HG03175 (cell line): ENCODE data around the gene ENGASE.
"Not testable (repeated sequence)": the region's sequence is repeated elsewhere in the genome, so short reads cannot be mapped to it uniquely, and the experiment has no call there.

Source experiments
- ATAC-seq: cut with Tn5 transposase; IDR thresholded peaks from one replicate; pipeline ENCODE4 v1.9.1; 2021; ENCODE audit warnings: mild to moderate bottlenecking, moderate library complexity; ENCODE audit not compliant: unreplicated experiment

Gene ENGASE, protein sequence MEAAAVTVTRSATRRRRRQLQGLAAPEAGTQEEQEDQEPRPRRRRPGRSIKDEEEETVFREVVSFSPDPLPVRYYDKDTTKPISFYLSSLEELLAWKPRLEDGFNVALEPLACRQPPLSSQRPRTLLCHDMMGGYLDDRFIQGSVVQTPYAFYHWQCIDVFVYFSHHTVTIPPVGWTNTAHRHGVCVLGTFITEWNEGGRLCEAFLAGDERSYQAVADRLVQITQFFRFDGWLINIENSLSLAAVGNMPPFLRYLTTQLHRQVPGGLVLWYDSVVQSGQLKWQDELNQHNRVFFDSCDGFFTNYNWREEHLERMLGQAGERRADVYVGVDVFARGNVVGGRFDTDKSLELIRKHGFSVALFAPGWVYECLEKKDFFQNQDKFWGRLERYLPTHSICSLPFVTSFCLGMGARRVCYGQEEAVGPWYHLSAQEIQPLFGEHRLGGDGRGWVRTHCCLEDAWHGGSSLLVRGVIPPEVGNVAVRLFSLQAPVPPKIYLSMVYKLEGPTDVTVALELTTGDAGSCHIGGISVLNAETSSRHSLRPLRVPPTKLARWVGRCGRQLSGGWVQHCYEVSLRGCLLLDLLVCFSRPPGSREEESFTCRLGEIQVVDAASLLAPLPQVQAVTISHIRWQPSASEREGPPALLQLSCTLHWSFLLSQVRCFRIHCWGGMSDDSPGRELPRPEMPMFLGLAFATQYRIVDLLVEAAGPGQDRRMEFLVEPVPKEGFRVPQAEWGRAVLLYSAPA

DNA sequence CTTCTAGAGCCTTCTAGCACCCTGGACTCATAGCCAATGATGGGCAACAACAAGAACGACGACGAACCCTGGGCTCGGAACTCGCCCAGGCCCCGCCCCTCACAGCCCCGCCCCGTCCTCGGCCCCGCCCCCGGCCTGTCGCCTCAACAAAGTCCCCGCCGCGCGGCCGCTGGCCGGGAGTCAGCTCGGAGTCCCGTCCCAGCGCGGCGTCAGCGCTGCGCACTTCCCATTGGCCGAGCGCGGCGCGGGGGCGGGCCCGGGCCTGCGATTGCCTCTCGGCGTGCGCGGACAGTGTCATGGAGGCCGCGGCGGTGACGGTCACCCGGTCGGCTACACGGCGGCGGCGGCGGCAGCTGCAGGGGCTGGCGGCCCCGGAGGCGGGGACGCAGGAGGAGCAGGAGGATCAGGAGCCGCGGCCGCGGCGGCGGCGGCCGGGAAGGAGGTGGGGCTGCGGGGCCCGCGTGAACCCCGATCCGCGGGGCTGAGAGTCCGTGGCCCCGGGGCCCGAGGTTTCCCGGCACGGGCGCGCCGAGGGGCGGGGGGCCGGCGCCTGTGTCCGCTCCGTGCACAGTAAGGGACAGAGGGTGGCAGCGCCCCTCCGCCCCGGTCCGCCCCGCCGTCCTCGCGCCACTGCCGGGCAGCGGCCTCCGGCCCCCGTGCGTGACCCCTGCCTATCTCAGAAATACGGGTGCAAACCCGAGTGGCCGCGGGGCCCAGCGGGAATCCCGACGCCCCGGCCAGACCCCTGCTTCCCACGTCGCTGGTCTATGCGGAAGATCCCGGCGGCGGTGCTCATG lies at the start of gene ENGASE:
Gene ENGASE, plus strand, starts transcription at position 176 of the 797 bp plus-strand sequence. Its CDS starts 121 bp downstream, at position 297.
- peak; percentile 90 for ATAC-seq

DNA sequence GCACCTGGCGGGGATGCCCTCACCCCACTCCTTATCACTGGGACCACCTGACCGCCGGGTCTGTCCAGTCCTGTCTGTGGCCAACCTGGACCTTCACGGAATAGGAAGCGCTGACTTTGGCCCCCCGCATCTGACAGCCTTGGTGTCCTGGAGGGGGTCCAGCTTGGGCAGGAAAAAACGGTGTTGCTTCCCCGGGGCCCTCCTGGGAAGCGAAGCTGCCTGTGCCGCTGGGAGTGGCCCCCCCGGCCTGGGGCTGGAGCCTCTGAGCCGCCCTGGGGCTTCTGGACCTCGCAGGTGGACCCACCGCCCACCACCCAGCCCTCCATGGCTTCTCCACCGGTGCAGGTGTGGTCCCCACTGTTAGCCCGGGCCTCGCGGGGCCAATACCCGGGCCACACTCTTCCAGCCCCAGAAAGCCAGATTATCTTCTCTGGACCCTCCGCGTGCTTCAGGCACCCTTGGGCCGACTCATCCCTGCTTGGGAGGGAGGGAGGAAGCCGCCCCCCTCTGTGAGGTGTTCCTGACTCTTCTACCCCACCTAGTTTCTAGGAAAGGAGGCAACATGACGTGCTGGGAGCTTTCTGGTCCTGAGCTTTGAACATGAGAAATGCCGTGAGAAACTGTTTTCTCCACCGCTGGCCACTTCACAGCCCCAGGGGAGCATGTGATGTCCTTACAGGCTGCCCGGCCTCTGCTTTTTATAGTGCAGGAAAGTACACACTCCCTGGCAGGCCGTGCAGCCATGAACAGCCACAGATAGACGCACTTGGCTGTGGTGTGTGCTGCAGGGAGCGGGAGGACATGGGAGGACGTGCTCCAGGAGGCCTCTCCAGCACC lies 49.5 kb upstream of the ENGASE start:
- ATAC-seq = no peak

DNA sequence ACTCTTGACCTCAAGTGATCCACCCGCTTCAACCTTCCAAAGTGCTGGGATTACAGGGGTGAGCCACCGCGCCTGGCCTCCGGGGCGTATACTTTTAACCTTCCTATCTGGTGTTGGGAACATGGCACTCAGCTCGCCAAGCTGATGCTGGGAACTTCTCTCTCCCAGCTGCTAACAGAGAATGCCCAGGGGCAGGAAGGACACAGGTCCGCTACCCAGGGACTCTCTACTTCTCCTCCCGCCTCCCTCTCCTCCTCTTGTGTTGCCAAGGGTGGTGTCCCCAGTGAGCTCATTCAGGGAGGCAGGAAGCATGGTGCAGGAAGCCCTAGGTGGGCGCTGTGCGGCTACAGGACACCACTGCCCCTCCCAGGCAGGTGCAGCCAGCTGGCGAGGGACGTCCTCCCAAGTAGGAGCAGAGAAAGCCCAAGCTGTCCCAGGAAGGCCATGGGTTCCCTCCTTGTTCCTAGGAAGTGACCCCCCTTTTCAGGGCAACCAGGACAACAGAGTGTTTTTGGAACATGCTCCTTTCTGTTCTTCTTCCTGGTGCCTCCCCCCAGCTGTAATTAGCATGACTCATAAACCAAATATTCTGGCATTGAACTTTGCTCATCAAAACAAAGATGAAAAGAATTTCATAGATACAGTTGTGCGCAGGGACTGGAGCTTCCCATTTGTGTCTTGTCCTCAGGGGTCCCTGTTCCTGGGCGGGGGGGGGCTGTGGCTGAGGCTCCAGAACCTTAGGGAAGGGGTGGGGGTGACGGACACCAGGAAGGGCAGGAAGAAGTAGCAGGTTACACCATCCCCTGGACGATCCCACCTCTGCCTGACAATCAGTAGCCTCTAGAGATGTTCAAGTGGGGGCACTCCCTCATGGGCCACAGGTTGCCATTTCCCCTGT lies 48.0 kb upstream of the ENGASE start:
- no peak for ATAC-seq

DNA sequence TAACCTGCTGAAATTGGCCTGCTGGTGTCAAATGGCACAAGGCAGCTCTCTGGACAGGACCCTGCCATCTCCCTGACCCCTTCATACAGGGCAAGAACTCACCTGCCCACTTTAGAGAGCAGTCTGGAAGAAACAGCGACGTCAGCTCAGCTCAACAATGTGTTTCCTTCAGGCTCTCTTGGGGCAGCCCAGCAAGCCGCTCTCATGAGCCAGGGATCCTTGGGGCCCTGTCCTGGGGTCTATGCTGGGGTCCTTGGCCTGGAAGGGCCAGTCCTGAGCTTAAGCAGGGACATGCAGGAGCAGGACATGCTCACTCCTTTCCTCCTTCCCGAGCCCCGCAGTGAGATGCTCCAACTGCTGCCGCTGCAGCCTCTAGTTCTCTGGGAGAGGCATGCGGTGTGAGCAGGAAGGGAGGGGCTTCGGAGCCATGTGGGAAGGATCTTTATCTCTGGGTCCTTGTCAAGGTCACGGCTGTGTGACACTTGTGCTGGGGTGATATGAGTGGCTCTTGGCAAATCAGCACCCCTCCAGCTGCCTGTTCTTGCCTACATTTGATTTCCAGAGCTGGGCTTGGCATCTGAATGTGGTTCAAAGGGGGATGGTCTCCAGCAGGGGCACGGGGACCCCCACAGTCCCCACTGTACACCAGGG lies 47.2 kb upstream of the ENGASE start:
- ATAC-seq = no peak

DNA sequence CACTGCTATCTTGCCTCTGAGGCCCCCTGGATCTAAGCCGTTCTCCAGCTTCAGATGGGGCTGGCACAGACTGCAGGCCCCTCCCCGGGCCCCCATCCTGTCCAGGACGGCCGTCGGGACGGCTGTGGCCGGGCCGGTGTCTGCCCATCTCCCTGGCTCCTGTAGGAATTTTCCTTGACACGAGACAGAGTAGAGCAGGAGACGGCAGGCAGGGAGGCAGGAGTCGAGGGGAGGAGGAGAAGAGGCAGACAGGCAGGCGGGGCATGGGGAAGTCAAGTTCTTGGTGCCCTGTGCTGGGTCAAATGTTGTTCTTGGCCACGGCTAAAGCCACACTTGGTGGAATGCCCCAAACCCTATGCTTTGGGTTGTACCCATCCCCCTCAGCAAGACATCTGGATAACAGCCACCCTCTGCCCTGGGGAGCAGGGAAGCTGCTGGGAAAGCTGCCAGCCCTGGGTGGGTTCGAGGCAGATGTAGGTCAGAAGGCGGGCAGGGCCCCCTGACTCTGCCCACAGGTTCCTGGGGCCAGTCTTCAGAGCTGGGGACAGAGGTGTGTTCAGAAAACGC lies 46.6 kb upstream of the ENGASE start:
- no peak for ATAC-seq

DNA sequence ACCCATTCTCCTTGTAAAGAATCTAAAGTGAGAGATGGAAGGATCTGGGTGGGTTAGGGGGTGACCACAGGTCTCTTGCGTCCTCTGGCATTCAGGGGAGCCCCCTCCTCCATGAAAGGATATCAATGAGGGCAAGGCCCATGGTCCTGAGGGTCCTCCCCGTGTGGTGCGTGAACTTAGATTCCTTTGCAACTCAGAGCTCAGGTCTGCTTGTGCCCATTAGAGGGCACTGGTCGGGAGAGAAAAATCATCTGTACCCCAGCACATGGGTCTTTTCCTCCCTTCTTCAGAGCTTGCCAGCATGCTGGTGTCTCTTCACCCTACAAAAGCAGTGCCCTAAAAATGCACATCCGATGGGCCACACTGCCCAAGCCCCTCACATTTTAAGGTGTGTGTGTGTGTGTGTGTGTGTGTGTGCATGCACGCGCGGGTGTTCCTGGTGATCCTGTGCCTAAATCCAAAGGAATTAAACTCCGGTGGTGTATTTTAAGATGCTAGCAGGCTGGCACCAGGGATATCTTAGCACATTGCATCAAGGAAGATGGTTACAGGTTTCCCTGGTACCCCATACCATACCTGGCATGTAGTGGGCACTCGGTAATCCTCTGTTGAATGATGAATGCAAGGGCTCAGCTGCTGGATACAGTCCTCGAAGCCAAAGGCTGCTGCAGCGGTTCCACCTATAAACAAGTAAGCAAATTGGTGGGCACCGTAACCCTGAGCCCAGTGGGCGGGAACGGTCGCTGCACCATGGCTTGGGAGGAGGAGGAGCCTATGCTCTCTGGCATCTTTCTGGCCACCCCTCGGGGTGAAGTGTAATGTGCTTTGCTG lies 45.9 kb upstream of the ENGASE start:
- ATAC-seq = no peak

DNA sequence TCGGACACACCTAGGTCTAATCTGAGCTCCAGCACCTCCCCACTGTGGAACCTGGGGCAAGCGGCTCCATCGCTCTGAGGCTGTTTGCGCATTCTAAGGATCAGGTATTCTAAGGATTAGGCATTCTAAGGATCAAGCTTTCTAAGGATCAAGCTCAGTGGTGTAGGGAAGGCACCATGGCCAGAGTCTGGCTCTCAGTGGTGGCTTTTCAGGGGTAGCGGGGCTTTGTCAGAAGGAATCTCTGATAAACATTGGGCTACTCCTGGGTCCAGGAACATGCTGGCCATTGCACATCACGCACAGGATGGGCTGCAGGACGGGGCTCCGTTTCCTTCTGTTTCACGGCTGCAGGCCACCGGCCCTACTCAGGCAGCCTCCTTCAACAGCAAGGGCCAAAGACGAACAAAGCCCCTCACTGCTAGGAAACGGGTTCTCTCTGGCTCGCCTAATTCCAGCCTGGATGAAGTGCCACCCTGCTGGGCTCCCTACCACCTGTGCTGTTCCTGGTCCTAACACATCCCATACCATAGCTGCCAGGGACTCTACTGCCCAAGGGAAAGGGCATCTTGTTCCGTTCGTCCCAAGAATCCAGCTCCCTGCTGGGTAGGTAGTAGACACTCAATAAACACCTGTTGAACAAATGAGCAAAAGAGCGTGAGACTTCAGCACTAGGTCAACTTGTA lies 45.2 kb upstream of the ENGASE start:
- ATAC-seq = no peak

DNA sequence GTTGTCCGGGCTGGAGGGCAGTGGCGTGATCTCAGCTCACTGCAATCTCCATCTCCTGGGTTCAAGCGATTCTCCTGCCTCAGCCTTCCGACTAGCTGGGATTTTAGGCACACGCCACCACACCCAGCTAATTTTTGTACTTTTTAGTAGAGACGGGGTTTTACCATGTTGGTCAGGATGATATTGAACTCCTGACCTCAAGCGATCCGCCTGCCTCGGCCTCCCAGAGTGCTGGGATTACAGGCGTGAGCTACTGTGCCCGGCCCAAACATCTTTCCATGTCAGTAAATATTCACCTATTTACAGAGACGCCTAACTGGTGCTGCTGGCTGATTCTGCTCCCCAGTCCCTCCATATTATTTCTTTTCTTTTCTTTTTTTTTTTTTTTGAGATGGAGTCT lies 44.0 kb upstream of the ENGASE start:
- ATAC-seq = not testable (repeated sequence)

DNA sequence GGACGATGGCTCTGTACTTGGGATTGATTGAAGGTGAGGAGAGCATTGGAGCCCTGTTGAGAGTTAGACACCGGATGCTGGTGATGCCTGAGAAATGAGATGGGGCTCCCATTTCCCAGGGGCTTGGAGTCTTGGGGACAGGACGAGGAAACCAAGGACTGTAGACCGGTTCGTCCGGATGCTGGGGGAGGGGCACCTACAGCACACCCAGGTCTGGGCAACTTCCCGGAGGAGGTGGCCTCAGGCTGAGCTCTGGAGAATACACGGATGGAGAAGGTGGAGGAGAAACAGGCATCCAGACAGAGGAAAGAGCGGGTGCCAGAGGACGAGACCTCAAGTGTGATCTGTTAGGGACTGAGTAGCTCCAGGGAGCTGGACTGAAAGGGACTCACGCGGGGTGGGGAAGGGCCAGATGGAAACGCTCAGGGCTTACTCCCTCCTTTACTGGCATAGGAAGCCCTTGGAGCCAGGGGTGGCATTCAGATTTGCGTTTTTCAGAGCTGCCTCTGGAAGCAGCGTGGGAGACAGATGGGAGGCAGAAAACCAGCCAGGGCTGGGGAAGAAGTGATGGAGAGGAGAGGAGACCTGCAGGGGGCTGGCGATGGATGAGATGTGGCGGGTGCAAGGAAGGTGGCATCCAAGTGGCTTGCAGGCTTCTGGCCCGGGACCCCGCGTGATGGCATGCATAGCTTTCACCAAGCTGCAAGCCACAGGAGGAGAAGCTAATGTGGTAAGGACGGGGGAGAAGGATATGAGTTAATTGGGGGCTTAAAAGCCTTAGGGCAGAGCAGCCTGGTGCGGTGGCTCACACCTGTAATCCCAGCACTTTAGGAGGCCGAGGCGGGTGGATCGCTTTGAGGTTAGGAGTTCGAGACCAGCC lies 42.4 kb upstream of the ENGASE start:
- no peak for ATAC-seq

DNA sequence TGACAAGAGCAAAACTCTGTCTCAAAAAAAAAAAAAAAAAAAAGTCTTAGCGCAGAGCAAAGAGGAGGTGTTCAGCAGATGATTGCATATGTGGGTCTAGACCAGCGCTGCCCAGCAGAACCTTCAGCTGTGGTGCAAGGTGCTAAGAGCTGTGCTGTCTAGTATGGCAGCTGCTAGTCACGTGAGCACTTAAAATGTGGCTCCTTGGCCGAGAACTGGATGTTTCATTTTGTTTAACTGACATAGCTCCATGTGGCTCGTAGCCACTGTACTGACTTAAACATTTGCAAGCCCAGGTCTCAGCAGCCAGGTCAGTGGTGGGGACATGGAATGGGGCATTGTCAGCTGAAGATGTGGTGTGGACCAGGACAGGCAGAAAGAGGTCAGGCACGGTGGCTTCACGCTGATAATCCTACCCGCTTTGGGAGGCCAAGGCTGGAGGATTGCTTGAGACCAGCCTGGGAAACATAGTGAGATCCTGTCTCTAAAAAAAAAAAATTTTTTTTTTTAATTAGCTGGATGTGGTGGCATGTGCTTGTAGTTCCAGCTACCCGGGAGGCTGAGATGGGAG lies 41.5 kb upstream of the ENGASE start:
- no peak for ATAC-seq

DNA sequence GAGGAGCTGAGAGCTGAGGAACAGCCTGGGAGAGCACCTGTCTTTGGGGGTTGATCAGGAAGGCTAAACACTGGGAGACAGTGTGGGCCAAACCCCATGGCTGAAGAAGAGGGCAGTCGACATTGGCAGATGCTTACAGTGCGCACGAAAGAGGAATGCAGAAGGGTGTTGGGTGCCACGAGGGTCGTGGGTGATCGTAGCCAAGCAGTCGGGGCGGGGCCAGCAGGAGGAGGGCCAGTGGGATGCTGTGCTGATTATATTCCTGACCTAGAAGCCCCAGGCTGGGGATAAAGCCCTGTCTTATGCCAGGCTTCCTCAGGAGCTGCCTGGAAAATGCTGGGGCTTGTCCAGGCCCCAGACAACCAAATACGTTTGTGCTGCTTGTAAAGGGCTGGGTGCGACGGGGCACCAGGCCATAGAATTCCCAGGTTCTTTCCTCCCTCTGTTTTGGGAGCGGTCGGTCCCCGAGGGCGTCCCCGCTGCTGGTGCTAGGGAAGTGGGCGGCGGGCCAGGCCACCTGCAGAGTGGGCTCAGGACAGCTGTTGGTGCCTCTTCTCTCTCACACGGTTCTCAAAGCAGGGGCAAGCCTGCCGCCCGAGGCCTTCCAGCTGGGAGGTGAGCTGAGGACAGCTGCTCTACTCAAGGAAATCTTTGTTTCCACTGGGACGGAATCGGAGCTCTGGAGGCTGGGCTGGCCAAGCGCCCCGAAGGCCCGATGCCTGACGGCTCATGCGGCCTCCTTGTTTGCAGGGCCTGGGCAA lies 40.7 kb upstream of the ENGASE start:
- no peak for ATAC-seq

DNA sequence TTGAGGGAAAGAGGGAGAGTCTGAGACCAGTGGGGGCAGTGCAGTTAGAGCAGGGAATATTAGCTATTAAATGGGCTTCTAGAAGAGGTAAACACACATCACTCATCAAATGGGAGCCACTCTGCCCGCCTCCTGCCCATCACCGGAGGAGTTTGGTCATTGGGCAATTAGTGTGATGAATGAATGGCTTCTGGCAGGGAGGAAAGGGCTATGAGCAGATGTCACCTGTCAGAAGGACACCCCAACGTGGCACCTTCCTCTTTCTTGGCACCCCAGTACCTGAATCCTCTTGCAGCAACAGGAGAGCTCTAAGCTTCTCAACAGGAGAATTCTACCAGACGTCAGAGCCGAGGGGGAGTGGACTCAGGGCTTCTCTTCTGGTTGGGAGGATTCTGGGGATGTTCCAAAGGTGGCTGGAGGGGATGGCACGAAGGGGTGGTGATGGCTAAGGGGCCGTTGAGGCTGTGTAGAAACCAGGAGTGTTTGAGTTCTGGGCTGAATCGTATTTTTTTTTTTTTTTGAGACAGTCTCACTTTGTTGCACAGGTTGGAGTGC lies 39.6 kb upstream of the ENGASE start:
- ATAC-seq = no peak

DNA sequence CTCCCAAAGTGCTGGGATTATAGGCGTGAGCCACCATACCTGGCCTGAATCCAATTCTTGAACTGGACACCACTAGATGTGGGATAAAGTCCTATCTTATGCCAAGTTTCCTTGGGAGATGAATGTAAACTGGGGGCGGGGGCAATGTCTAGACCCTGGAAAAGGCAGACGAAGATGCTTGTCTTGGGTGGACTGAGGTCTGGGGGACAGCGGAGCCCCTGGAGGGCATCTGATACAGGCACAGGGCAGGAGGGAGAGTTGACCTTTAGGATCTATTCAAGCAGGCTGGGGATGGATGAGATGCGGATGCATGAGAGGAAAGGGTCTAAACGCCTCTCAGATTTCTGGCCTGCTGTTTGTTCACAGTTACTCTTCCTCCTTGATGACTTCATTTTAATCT lies 38.9 kb upstream of the ENGASE start:
- ATAC-seq = no peak

DNA sequence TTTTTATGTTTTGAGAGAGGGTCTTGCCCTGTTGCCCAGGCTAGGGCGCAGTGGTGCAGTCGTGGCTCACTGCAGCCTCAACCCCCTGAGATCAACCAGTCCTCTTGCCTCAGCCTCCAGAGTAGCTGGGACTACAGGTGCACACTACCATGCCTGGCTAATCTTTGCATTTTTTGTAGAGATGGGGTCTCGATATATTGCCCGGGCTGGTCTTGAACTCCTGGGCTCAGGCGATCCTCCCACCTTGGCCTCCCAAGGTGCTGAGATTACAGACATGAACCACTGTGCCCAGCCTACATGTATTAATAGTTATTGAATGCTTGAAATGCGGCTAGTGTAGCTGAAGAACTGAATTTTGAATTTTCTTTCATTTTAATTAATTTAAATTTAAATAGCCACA lies 38.4 kb upstream of the ENGASE start:
- ATAC-seq = no peak

DNA sequence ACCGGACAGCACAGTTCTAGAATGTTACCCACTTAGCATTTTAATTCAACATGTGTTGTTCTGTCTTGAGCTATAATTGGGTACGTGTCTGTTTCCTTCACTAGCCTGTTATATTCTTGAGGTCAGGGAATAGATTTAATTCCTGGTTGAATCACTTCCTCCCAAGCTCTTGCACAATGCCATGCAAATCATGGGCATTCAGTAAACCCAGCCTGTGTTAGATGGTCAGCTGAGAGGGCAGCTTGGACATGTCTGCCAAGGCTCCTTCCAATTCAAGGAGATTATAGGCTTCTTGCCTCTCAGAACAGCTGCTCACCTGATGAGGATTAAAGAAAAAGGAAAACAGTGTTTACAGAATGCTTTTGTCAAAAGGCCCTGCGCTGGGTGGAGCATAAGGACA lies 38.0 kb upstream of the ENGASE start:
- no peak for ATAC-seq
